Psoas muscle (tissue), 8 donors: Measurements from ENCODE around the gene C5orf63. TPM values are rescaled to one million over a fixed set of nuclear protein-coding genes. Genes with fewer than 3 reads are reported as not detected.
A peak's percentile ranks its signal among the peaks of the same experiment; 100 is the strongest.

Source experiments
- ATAC-seq, 4 donors: fragments of 200-7000 bp; cut with Tn5 transposase; one replicate each; pipeline ENCODE4 v1.9.1; 2020; ENCODE audit warnings: moderate library complexity in 3 of 4, mild to moderate bottlenecking in 2 of 4
- DNase-seq, 2 donors: peaks; one replicate each; pipeline ENCODE4 v3.0.0-alpha.2; 2020
- H3K27ac ChIP-seq: fragments of 200-600 bp; one replicate; pipeline ENCODE4 v1.8.0; 2022
- H3K27me3 ChIP-seq, 3 donors: fragments of 200-600 bp in 1 of 3; one replicate each; pipeline versions ENCODE4 v1.6.1 to v1.8.0; 2013 to 2022; ENCODE audit warnings: low read length in 2 of 3, mild to moderate bottlenecking in 2 of 3, moderate library complexity in 1 of 3; ENCODE audit not compliant: insufficient read depth in 3 of 3
- H3K36me3 ChIP-seq, 2 donors: fragments of 200-600 bp in 1 of 2; one replicate each; pipeline versions ENCODE4 v1.6.1 to v1.8.0; 2013 to 2022; ENCODE audit warnings: low read depth in 1 of 2, mild to moderate bottlenecking in 1 of 2, moderate library complexity in 1 of 2; ENCODE audit not compliant: insufficient read depth in 1 of 2
- H3K4me1 ChIP-seq: fragments of 200-600 bp; one replicate; pipeline ENCODE4 v1.8.0; 2022
- H3K4me3 ChIP-seq: fragments of 200-600 bp; one replicate; pipeline ENCODE4 v1.8.0; 2022; ENCODE audit warnings: mild to moderate bottlenecking
- H3K9me3 ChIP-seq: fragments of 200-600 bp; one replicate; pipeline ENCODE4 v1.8.0; 2022
- CTCF ChIP-seq: fragments of 200-600 bp; IDR thresholded peaks from one replicate; pipeline ENCODE4 v1.8.0; 2022; ENCODE audit warnings: antibody characterized with exemption
- WGBS, 3 donors: extraction: QIAGEN DNeasy Blood & Tissue Kit; methylation state at CpG; one replicate each; pipeline versions ENCODE4 v1.1.6 to v1.1.7; 2013; 5-methylcytosine and 5-hydroxymethylcytosine counted together
- intact Hi-C, 2 donors: fragments of 100-400 bp; cut with DNase I; formaldehyde crosslinking; loops; one replicate each; pipeline versions ENCODE4 v1.11.0 to v1.14.2; 2022
- polyA plus RNA-seq, 3 donors: library from polyadenylated mRNA; stranded (reverse); fragments of 200-250 nt; gene quantifications; one replicate each; pipeline ENCODE4 v1.2.3, GENCODE V29; 2013
- total RNA-seq, 4 donors: library from RNA; stranded (reverse); fragmentation: NEBNext Ultra II Directional in 2 of 4; extraction: Animal tissue kit (Norgen Biotek cat#: 25700) in 2 of 4; gene quantifications; one replicate each; pipeline versions ENCODE4 v1.2.1 to v1.2.4, GENCODE V29; 2021 to 2023
- donor health status: healthy with polysubstance abuse.
- donor health status: DM: no; HTN: no; CAD: no; lungs with moderate emphysema.
- donor health status: Bipolar disorder and iron deficiency.
- donor health status: healthy.
- donor health status: DM: yes; HTN: yes; CAD: no.
- donor health status: DM: no; HTN: no; CAD: no.
- donor health status: DM: no; HTN: no; CAD: no.
- donor health status: DM: yes; HTN: yes; CAD: no.

Gene C5orf63
- total and polyA plus RNA-seq, 7 donors = 2.4 to 7.6 (median 6.4) TPM

GRCh38 chr5:127013407-127013806, 59.9 kb downstream of the C5orf63 start:
- peaks cover 31% of the 10 kb centered on the region for H3K4me1 ChIP-seq
- H3K36me3 ChIP-seq = no peaks in the 10 kb centered on the region
- TF ChIP-seq CTCF = no peak
- ATAC-seq = no peak
- no peak overlapping the region for H3K27ac ChIP-seq
- DNase-seq = no peak
- no peak overlapping the region for H3K4me3 ChIP-seq
- intact Hi-C loops = no loop called here
- no peaks in the 10 kb centered on the region for H3K9me3 ChIP-seq
- 67 to 86% (median 77%) methylated on average over 2 of the region's 2 CpGs for WGBS, 3 donors
- H3K27me3 ChIP-seq = no peaks in the 10 kb centered on the region

GRCh38 chr5:127012916-127013315, 60.4 kb downstream of the C5orf63 start:
- peaks cover 35% of the 10 kb centered on the region for H3K4me1 ChIP-seq
- no peak for TF ChIP-seq CTCF
- no peak for ATAC-seq

GRCh38 chr5:127011961-127012644, 61.2 kb downstream of the C5orf63 start:
- no peaks in the 10 kb centered on the region for H3K27me3 ChIP-seq
- intact Hi-C loops = no loop called here
- peak overlapping the region; percentile 62 for H3K27ac ChIP-seq
- peaks cover 38% of the 10 kb centered on the region for H3K4me1 ChIP-seq
- TF ChIP-seq CTCF = no peak
- no peaks in the 10 kb centered on the region for H3K36me3 ChIP-seq
- H3K4me3 ChIP-seq = no peak overlapping the region
- H3K9me3 ChIP-seq = no peaks in the 10 kb centered on the region
- DNase-seq (no peak), ATAC-seq (peak; percentile 85 to 92 (median 88))
- 27 to 50% (median 35%) methylated on average over 2 of the region's 2 CpGs for WGBS, 3 donors

More at GRCh38 chr5:127012916-127013315, 60.4 kb downstream of the C5orf63 start:
- intact Hi-C loops = no loop called here
- Histone ChIP-seq H3K4me3 (no peak overlapping the region), H3K27ac (no peak overlapping the region), H3K36me3 (no peaks in the 10 kb centered on the region), H3K9me3 (no peaks in the 10 kb centered on the region), H3K27me3 (no peaks in the 10 kb centered on the region)
- DNase-seq = no peak

GRCh38 chr5:127011153-127011552, 62.1 kb downstream of the C5orf63 start:
- Histone ChIP-seq H3K27ac (peak overlapping the region; percentile 62), H3K4me3 (no peak overlapping the region)

More at GRCh38 chr5:127011153-127011552, 62.1 kb downstream of the C5orf63 start:
- Histone ChIP-seq H3K9me3 (no peaks in the 10 kb centered on the region), H3K4me1 (peaks cover 46% of the 10 kb centered on the region), H3K36me3 (no peaks in the 10 kb centered on the region), H3K27me3 (no peaks in the 10 kb centered on the region)
- intact Hi-C loops = no loop called here
- peak; percentile 59 to 81 (median 72) for ATAC-seq
- WGBS, 3 donors = 19 to 44% (median 35%) methylated on average over 4 of the region's 4 CpGs
- DNase-seq = no peak
- TF ChIP-seq CTCF = no peak
